H1 (cell line): Measurements from ENCODE around the gene OR4X2. TPM values are rescaled to one million over a fixed set of nuclear protein-coding genes. Genes with fewer than 3 reads are reported as not detected.

ENCODE experiments used
- CTCF ChIA-PET: fragments of 300-600 bp; sonication (Branson Sonifier 250); formaldehyde crosslinking; loops from one replicate; lab custom pipeline; 2021; ENCODE audit not compliant: partially characterized antibody; lab: Charles Lee
- POLR2A ChIA-PET: fragments of 300-600 bp; sonication (Branson Sonifier 250); formaldehyde crosslinking; loops from one replicate; lab custom pipeline; 2021; ENCODE audit warnings: inconsistent platforms; ENCODE audit not compliant: partially characterized antibody; lab: Charles Lee
- DNase-seq, 2 experiments: peaks; one replicate each; pipeline versions ENCODE4 v3.0.0 to v3.0.0-alpha.2; 2010 to 2022; ENCODE audit warnings: low spot score in 2 of 2, low read depth in 1 of 2, mixed read lengths in 1 of 2
- FAIRE-seq: peaks from 2 replicates; lab custom pipeline; 2011; peaks lifted over from hg19 to GRCh38; lab: Jason Lieb, UNC
- H2AFZ ChIP-seq: 2 replicates; pipeline ENCODE4 v1.8.1; 2012; ENCODE audit warnings: low read length, inconsistent platforms
- H2AK5ac ChIP-seq: 2 replicates; pipeline ENCODE4 v1.6.1; 2013; ENCODE audit warnings: low read depth, low read length
- H2BK120ac ChIP-seq: replicated peaks from 2 replicates; pipeline ENCODE3; 2013; ENCODE audit warnings: low read depth, low read length, inconsistent platforms
- H2BK12ac ChIP-seq: 2 replicates; pipeline ENCODE4 v1.6.1; 2013; ENCODE audit warnings: low read depth, low read length
- H2BK15ac ChIP-seq: 2 replicates; pipeline ENCODE4 v1.6.1; 2013; ENCODE audit warnings: low read length
- H2BK20ac ChIP-seq: 2 replicates; pipeline ENCODE4 v1.6.1; 2013; ENCODE audit warnings: low read length
- H2BK5ac ChIP-seq: 2 replicates; pipeline ENCODE4 v1.6.1; 2013; ENCODE audit warnings: low read depth, low read length
- H3K14ac ChIP-seq: 2 replicates; pipeline ENCODE4 v1.6.1; 2013; ENCODE audit warnings: inconsistent platforms; ENCODE audit not compliant: insufficient read length
- H3K18ac ChIP-seq: 2 replicates; pipeline ENCODE4 v1.6.1; 2013; ENCODE audit warnings: low read length; ENCODE audit errors: extremely low read depth
- H3K23ac ChIP-seq: 2 replicates; pipeline ENCODE4 v1.6.1; 2013; ENCODE audit warnings: inconsistent platforms; ENCODE audit not compliant: insufficient read length
- H3K23me2 ChIP-seq: 2 replicates; pipeline ENCODE4 v1.6.1; 2013; ENCODE audit warnings: low read depth, low read length
- H3K27ac ChIP-seq: 2 replicates; pipeline ENCODE4 v1.6.1; 2011; ENCODE audit warnings: low read depth, low read length, inconsistent platforms
- H3K27me3 ChIP-seq, 4 experiments: replicated peaks in 1 of 4; 1 replicate in 1 of 4; 2 replicates in 3 of 4; pipeline versions ENCODE4 v1.6.1 to v1.8.1; 2011 to 2013; ENCODE audit warnings: low read length in 3 of 4, mild to moderate bottlenecking in 3 of 4, inconsistent platforms in 2 of 4, mixed read lengths in 2 of 4, moderate library complexity in 1 of 4; ENCODE audit not compliant: control insufficient read depth in 3 of 4, insufficient read depth in 3 of 4; ENCODE audit errors: extremely low read depth in 1 of 4
- H3K36me3 ChIP-seq, 4 experiments: 2 replicates each; pipeline versions ENCODE4 v1.6.1 to v1.8.1; 2011 to 2013; ENCODE audit warnings: mild to moderate bottlenecking in 4 of 4, low read length in 3 of 4, moderate library complexity in 2 of 4, control low read depth in 1 of 4, inconsistent platforms in 1 of 4; ENCODE audit not compliant: insufficient read depth in 4 of 4, control insufficient read depth in 2 of 4
- H3K4ac ChIP-seq: replicated peaks from 2 replicates; pipeline ENCODE3; 2013; ENCODE audit warnings: low read length, low read depth, mixed read lengths, inconsistent platforms; ENCODE audit not compliant: insufficient read length
- H3K4me1 ChIP-seq, 4 experiments: replicated peaks in 1 of 4; 1 replicate in 1 of 4; 2 replicates in 3 of 4; pipeline versions ENCODE4 v1.6.1 to v1.8.1; 2011 to 2013; ENCODE audit warnings: low read length in 3 of 4, inconsistent platforms in 2 of 4, mixed read lengths in 1 of 4; ENCODE audit not compliant: insufficient read depth in 4 of 4, control insufficient read depth in 3 of 4
- H3K4me2 ChIP-seq, 2 experiments: 2 replicates each; pipeline versions ENCODE4 v1.6.1 to v1.8.1; 2011 to 2013; ENCODE audit warnings: low read depth in 2 of 2, low read length in 2 of 2, control low read depth in 1 of 2, inconsistent platforms in 1 of 2, mild to moderate bottlenecking in 1 of 2; ENCODE audit not compliant: insufficient read depth in 1 of 2
- H3K4me3 ChIP-seq, 4 experiments: fragments of 200-600, 300-600 bp in 1 of 4; sonication (generic), shearing (Covaris generic), sonication (Bioruptor Twin) in 1 of 4; 2 replicates each; pipeline versions ENCODE4 v1.5.1 to v1.8.1; 2011 to 2016; ENCODE audit warnings: low read length in 4 of 4, low read depth in 3 of 4, control low read depth in 2 of 4, inconsistent platforms in 2 of 4, mild to moderate bottlenecking in 2 of 4, mixed read lengths in 1 of 4, moderate library complexity in 1 of 4; ENCODE audit not compliant: insufficient read depth in 2 of 4; ENCODE audit errors: extremely low read depth in 1 of 4
- H3K56ac ChIP-seq: replicated peaks from 2 replicates; pipeline ENCODE3; 2013; ENCODE audit warnings: low read depth, mild to moderate bottlenecking, mixed read lengths, low read length, inconsistent platforms; ENCODE audit not compliant: insufficient read length
- H3K79me1 ChIP-seq: 2 replicates; pipeline ENCODE4 v1.6.1; 2013; ENCODE audit warnings: low read depth, low read length, control low read depth
- H3K79me2 ChIP-seq, 2 experiments: 2 replicates each; pipeline versions ENCODE4 v1.6.1 to v1.8.1; 2012 to 2013; ENCODE audit warnings: low read length in 2 of 2, mild to moderate bottlenecking in 2 of 2, inconsistent platforms in 1 of 2; ENCODE audit not compliant: insufficient read depth in 2 of 2, control insufficient read depth in 1 of 2
- H3K9ac ChIP-seq, 4 experiments: replicated peaks in 1 of 4; 1 replicate in 1 of 4; 2 replicates in 3 of 4; pipeline versions ENCODE4 v1.6.1 to v1.8.1; 2011 to 2013; ENCODE audit warnings: low read depth in 3 of 4, low read length in 3 of 4, control low read depth in 2 of 4, mild to moderate bottlenecking in 2 of 4, moderate library complexity in 2 of 4, inconsistent platforms in 1 of 4; ENCODE audit errors: extremely low read depth in 1 of 4
- H3K9me3 ChIP-seq, 2 experiments: 2 replicates each; pipeline versions ENCODE4 v1.6.1 to v1.8.1; 2012 to 2013; ENCODE audit warnings: mild to moderate bottlenecking in 2 of 2, moderate library complexity in 2 of 2, control low read depth in 1 of 2, inconsistent platforms in 1 of 2, low read depth in 1 of 2, low read length in 1 of 2, mixed read lengths in 1 of 2; ENCODE audit not compliant: insufficient read depth in 2 of 2
- H4K20me1 ChIP-seq, 2 experiments: replicated peaks in 1 of 2; 2 replicates each; pipeline versions ENCODE3 to v1.8.1; 2011 to 2013; ENCODE audit warnings: inconsistent platforms in 2 of 2, low read length in 2 of 2, mild to moderate bottlenecking in 1 of 2; ENCODE audit not compliant: insufficient read depth in 2 of 2, control insufficient read depth in 1 of 2
- H4K5ac ChIP-seq: 2 replicates; pipeline ENCODE4 v1.6.1; 2013; ENCODE audit warnings: low read length, low read depth, mixed read lengths, inconsistent platforms; ENCODE audit not compliant: insufficient read length
- H4K8ac ChIP-seq: 2 replicates; pipeline ENCODE4 v1.8.0; 2013; ENCODE audit warnings: mild to moderate bottlenecking, moderate library complexity, low read length, inconsistent platforms; ENCODE audit not compliant: insufficient read depth; ENCODE audit errors: extremely low read depth
- H4K91ac ChIP-seq: replicated peaks from 2 replicates; pipeline ENCODE3; 2013; ENCODE audit warnings: low read length, mixed read lengths, inconsistent platforms; ENCODE audit not compliant: insufficient read length
- CBX5 ChIP-seq: fragments of 300-800, 300-1000 bp; sonication (generic); IDR thresholded peaks from 2 replicates; pipeline ENCODE4 v1.7.1; 2016; ENCODE audit warnings: antibody characterized with exemption, low read length, low read depth
- EP300 ChIP-seq, 2 experiments: IDR thresholded peaks; 1 replicate in 1 of 2; 2 replicates in 1 of 2; pipeline ENCODE4 v1.6.1; 2011 to 2012; ENCODE audit warnings: low read depth in 2 of 2, low read length in 2 of 2, mild to moderate bottlenecking in 2 of 2, borderline replicate concordance in 1 of 2, inconsistent platforms in 1 of 2, moderate library complexity in 1 of 2
- EZH2 ChIP-seq: fragments of 200-600 bp; sonication (generic); IDR thresholded peaks from 2 replicates; pipeline ENCODE4 v1.7.1; 2012; ENCODE audit warnings: low read depth, mild to moderate bottlenecking, moderate library complexity, low read length, inconsistent platforms; ENCODE audit not compliant: severe bottlenecking
- KDM1A ChIP-seq: fragments of 200-600, 300-600 bp; sonication (generic); IDR thresholded peaks from 2 replicates; pipeline ENCODE4 v1.7.1; 2016; ENCODE audit warnings: mild to moderate bottlenecking, low read length, borderline replicate concordance
- POU5F1 ChIP-seq: IDR thresholded peaks from 2 replicates; pipeline ENCODE4 v1.6.1; 2011; ENCODE audit warnings: low read depth, mild to moderate bottlenecking, low read length, moderate library complexity
- SAP30 ChIP-seq: fragments of 300-600 bp; sonication (generic); IDR thresholded peaks from 2 replicates; pipeline ENCODE4 v1.7.1; 2012; ENCODE audit warnings: low read length, moderate library complexity, mild to moderate bottlenecking, inconsistent platforms; ENCODE audit not compliant: insufficient read depth, insufficient replicate concordance
- SIN3A ChIP-seq, 2 experiments: IDR thresholded peaks in 1 of 2; conservative IDR thresholded peaks in 1 of 2; 2 replicates each; pipeline ENCODE4 v1.6.1; 2011 to 2012; ENCODE audit warnings: low read length in 2 of 2, improper control_type of control experiment in 1 of 2, low read depth in 1 of 2, mild to moderate bottlenecking in 1 of 2
- SP4 ChIP-seq: IDR thresholded peaks from 2 replicates; pipeline ENCODE4 v1.6.1; 2012; ENCODE audit warnings: low read length, inconsistent platforms
- WGBS, 2 experiments: shearing (Covaris generic) in 1 of 2; methylation state at CpG; one replicate each; pipeline versions ENCODE4 v1.1.6 to v1.1.7; 2013 to 2015; ENCODE audit warnings: low lambda C conversion rate in 2 of 2, mixed read lengths in 2 of 2, inconsistent platforms in 1 of 2, low coverage in 1 of 2, missing lambda C conversion rate in 1 of 2; ENCODE audit not compliant: insufficient replicate concordance in 2 of 2, insufficient coverage in 1 of 2, insufficient read length in 1 of 2; ENCODE audit errors: extremely low coverage in 1 of 2, missing lambda C conversion rate in 1 of 2; 5-methylcytosine and 5-hydroxymethylcytosine counted together
- polyA plus RNA-seq, 7 experiments: library from polyadenylated mRNA; depleted of rRNA in 3 of 7; stranded (reverse) in 5 of 7; unstranded in 2 of 7; fragments of >200 nt in 5 of 7; fragments of 200-250 nt in 2 of 7; gene quantifications; 1 replicate in 5 of 7; 2 replicates in 1 of 7; 4 replicates in 1 of 7; pipeline versions ENCODE4 v1.2.1 to v1.2.3, GENCODE V29; 2011 to 2013; ENCODE audit warnings: missing spikeins in 2 of 7, mixed read lengths in 2 of 7
- total RNA-seq: library from RNA; stranded (reverse); fragmentation: NEBNext Ultra II Directional; extraction: Animal tissue kit (Norgen Biotek cat#: 25700); gene quantifications from 2 replicates; pipeline ENCODE4 v1.2.1, GENCODE V29; 2021

OR4X2 gene
- total and polyA plus RNA-seq, 2 of the 8 experiments (the other 6 are each of a cell fraction or from before 2014, with no cell fraction given) = not detected

DNA sequence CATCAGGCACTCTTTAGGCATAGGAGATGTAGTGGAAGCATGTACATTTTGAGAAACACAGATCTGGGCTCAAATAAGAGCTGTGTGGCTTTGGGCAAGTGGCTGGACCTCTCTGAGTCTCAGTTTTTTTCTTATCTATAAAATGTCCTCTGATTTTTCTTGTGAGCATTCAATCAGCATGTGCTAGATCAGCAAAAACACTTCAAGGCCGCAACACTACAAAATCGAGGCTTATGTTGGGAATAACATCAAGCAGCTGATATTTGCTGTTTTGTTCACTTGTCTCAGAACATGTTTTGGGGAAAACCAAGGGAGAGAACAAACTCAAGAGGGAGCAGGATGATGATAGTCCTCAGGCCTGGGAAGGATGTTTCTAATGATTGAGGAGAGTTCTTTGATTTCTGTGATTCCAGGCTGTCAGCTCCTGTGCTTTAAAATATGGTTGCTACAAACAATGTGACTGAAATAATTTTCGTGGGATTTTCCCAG lies 18.6 kb downstream of the OR4X2 start, which contains the start of gene OR4X1:
Gene OR4X1, plus strand, starts transcription at position 439 of the 489 bp plus-strand sequence. Its CDS starts 0 bp downstream, at position 439.
- no peak within 1 kb of the TSS for H3K4me2 ChIP-seq
- H3K9ac ChIP-seq = no peak within 1 kb of the TSS
- H3K27me3 ChIP-seq = peaks cover 0 to 1% (median 0%) of the 10 kb centered on the region in 4 experiments; a peak in 1 of 7 replicates
- POLR2A ChIA-PET = no interaction called here
- H3K18ac ChIP-seq = no peak within 1 kb of the TSS
- H2AK5ac ChIP-seq = no peak within 1 kb of the TSS
- H2BK120ac ChIP-seq = no peak within 1 kb of the TSS
- no peaks in the 10 kb centered on the region; the same call in 1 of the 2 replicates for H3K23me2 ChIP-seq
- H3K4me3 ChIP-seq = no peak within 1 kb of the TSS
- H3K4ac ChIP-seq = no peak within 1 kb of the TSS
- no peak within 1 kb of the TSS for H3K27ac ChIP-seq
- FAIRE-seq (no peak), DNase-seq (no peak)
- peaks cover 55 to 68% of the 10 kb centered on the region in 2 experiments for H3K9me3 ChIP-seq
- CTCF ChIA-PET = no interaction called here
- H3K36me3 ChIP-seq = no peaks in the 10 kb centered on the region; a peak in 1 of 8 replicates
- no peak within 1 kb of the TSS for H3K23ac ChIP-seq
- H4K8ac ChIP-seq = no peak within 1 kb of the TSS
- no peak within 1 kb of the TSS for H3K56ac ChIP-seq
- H4K5ac ChIP-seq = no peak within 1 kb of the TSS
- WGBS, 2 experiments = 40% methylated on average over 3 of the region's 3 CpGs; no CpG with 5 or more reads in 1 of the 2 experiments
- no peak within 1 kb of the TSS for H4K91ac ChIP-seq
- H2BK15ac ChIP-seq = no peak within 1 kb of the TSS
- no peak within 1 kb of the TSS for H2BK12ac ChIP-seq
- H3K79me2 ChIP-seq = no peaks in the 10 kb centered on the region
- H2BK20ac ChIP-seq = no peak within 1 kb of the TSS
- H4K20me1 ChIP-seq = no peaks in the 10 kb centered on the region
- no peaks in the 10 kb centered on the region for H3K4me1 ChIP-seq
- no peaks in the 10 kb centered on the region for H3K79me1 ChIP-seq
- TF ChIP-seq EZH2 = no peak
- TF ChIP-seq EP300 (IDR thresholded peaks at IDR 0.05; ENCODE audit: borderline replicate concordance in 1 of 2, low read depth in 2 of 2, low read length in 2 of 2) = no peak
- no peak for TF ChIP-seq CBX5
- no peak for TF ChIP-seq POU5F1
- TF ChIP-seq SIN3A (conservative IDR thresholded peaks at IDR 0.05 in 1 of 2, IDR thresholded peaks at IDR 0.05 in 1 of 2; ENCODE audit: low read depth in 1 of 2, low read length in 2 of 2) = no peak
- no peak for TF ChIP-seq SAP30
- TF ChIP-seq KDM1A = no peak
- no peak for TF ChIP-seq SP4
- H3K14ac ChIP-seq = no peak within 1 kb of the TSS
- no peak within 1 kb of the TSS for H2BK5ac ChIP-seq
- H2AFZ ChIP-seq = no peak within 1 kb of the TSS
